ENCODE data around the gene TXNRD3.

Gene TXNRD3

DNA sequence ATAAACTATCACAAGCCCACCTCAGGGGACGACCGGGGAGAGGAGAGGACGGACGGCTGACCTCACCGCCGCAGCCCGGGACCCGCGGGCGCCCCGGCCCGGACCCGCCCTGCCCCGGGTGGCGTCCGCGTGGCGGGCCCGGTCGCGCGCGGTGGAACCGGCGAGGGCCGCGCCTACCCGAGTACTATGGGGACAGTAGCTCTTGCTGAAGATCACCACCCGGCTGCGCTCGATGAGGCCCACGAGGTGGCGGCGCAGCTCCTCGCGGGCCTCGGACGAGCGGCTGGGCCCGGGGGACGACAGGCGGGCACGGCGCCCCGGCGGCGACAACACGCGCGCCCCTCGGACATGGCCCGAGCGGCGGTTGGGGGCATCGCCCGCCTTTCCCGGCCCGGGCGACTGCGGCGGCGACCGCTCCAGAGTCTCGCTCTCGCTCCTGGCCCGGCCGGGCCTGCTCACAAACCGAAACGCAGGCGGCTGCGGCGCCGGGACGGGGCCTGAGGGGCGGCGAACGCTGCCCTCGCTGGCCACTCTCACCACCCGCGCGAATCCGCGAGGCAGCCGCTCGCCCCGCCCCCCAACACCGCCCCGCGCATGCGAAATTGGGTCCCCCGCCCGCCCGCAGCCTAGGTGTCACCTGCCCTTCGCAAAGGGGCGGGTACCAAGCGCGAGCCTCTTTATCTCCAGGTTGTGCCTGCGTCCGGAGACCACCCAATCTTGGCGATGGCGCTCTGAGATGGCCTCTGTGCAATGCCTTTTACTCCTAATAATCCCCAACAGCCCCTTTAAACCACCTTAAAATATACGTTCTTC, at the start of gene TXNRD3:
Gene TXNRD3, minus strand, starts transcription at position 554 of the 813 bp plus-strand sequence.
- no peaks in the 10 kb centered on the region for H3K36me3 Mint-ChIP-seq (ENCODE audit: low read depth)
- H3K4me3 Mint-ChIP-seq, result peak within 1 kb of the TSS; percentile 76
- H3K27me3 Mint-ChIP-seq, result peaks cover 22% of the 10 kb centered on the region
- H3K9me3 Mint-ChIP-seq, result no peaks in the 10 kb centered on the region
- DNase-seq, result peak; percentile 89
- H3K27ac Mint-ChIP-seq, result peak within 1 kb of the TSS; percentile 75
- H3K4me1 Mint-ChIP-seq (ENCODE audit: low read depth), result peaks cover 7% of the 10 kb centered on the region

DNA sequence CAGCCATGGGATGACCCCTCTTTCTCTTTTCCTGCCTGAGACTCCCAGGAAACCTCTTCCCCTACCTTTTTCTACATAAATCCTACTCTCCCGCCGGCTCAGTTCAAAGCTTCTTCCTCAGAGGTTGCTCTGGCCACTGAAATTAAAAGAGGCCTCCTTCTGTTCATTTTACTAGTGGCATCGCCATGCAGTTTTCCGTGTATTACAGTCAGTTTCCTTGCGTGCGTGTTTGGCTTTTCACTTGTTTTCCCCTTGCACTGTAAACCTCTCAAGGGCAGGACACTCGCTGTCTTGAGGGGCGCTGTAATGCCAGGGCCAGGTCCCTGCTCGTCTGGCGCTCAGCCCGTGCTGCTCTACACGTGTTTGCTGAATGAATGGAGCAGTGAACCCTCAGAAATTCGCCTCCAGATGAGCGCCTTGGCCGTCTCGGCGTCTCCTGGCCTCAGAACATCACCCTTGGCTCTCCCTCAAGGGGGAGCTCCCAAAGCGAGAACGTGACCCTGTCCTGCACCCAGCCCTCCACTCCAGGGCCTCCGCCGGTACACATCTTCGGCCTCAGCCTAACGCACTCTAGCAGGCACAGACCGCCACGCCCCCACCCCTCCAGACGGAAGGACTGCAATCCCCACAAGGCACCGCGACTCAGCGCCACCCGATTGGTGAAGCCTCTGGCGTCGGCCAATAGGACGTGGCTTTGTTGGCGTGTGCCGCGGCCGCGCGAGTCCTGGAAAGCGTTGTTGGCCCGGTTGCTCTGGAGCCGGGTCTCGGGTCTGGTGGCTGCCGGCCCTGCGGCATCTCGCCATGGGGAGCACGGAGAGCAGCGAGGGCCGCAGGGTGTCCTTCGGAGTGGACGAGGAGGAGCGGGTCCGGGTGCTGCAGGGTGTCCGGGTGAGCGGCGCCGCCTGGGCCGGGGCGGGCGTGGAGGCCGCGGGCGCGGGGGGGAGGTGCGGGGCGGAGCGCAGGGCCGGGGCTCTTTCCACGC, 48.9 kb upstream of the TXNRD3 start, which contains the start of gene CHCHD6:
Gene CHCHD6, plus strand, starts transcription at position 729 of the 982 bp plus-strand sequence. Its CDS starts 73 bp downstream, at position 802.
- Mint-ChIP-seq H3K4me1 (ENCODE audit: low read depth) (peaks cover 26% of the 10 kb centered on the region), H3K9me3 (no peaks in the 10 kb centered on the region), H3K4me3 (peak within 1 kb of the TSS; percentile 95), H3K36me3 (ENCODE audit: low read depth) (peaks cover 25% of the 10 kb centered on the region), H3K27ac (peak within 1 kb of the TSS; percentile 96), H3K27me3 (peaks cover 22% of the 10 kb centered on the region)
- DNase-seq, result peak; percentile 98

DNA sequence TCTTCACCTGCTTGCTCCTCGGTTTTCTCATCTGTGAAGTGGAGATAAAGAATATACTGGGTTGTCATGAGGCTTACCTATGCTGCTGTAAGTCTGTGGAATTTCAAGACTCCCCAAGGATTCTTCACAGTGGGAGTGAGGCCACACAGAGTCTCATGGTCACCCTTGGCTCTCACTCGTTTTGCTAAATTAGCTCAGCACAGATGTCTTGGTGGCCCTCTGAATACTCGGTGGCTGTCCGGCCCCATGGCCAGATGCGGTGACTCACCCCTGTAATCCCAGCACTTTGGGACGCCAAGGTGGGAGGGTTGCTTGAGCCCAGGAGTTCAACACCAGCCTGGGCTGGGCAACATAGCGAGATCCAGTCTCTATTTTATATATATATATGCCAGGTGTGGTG, 44.1 kb upstream of the TXNRD3 start:
- Mint-ChIP-seq H3K4me1 (ENCODE audit: low read depth) (peaks cover 9% of the 10 kb centered on the region), H3K36me3 (ENCODE audit: low read depth) (peaks cover under 1% of the 10 kb centered on the region), H3K27me3 (peaks cover 60% of the 10 kb centered on the region), H3K9me3 (no peaks in the 10 kb centered on the region), H3K27ac (no peak overlapping the region), H3K4me3 (no peak overlapping the region)
- no peak for DNase-seq

DNA sequence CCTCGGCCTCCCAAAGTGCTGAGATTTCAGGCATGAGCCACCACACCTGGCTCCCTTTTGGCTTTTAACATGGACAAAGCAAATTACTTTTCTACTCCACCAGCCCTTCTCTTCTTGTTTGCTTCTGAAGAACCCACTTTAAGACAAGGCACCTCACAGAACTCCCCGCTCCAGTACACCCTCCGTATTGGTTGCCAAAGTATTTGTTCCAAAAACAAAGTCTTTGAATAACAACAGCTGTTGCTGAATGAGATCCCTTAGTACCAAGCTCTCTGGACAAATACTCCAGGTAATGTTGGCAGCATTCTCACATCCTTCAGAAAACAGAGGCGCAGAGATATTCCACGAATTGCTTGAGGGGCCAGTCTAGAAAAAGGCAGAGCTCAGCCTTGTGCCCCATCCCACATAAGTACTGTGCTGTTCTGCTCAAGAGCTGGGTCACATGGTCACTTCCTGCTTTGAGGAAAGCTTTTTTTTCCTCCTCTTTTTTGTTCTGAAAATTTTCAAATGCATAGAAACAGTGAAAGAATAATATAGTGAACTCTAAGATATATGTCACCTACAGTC, 41.9 kb upstream of the TXNRD3 start:
- H3K27me3 Mint-ChIP-seq, result peaks cover 71% of the 10 kb centered on the region
- H3K36me3 Mint-ChIP-seq (ENCODE audit: low read depth), result no peaks in the 10 kb centered on the region
- no peaks in the 10 kb centered on the region for H3K9me3 Mint-ChIP-seq
- H3K4me3 Mint-ChIP-seq, result no peak overlapping the region
- H3K4me1 Mint-ChIP-seq (ENCODE audit: low read depth), result no peaks in the 10 kb centered on the region
- H3K27ac Mint-ChIP-seq, result no peak overlapping the region
- DNase-seq, result no peak

DNA sequence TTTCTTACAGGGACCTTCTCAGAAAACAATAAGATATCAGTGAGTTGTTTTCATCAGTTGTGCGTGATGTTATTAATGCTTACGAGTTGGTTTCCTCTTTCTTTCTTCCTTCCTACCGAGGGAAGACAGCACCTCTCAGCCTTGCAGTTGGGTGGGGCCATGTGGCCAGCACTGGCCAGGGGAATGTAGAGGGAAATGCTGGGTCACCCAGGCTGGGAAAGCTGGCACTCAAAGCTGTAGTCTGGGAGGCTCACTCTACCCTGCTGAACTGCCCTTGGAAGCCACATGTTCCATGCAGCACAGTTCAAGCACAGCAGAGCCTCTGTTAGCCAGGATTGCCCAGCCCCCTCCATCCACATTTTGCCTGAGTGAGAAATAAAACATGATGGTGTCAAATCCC, 39.0 kb upstream of the TXNRD3 start:
- DNase-seq, result no peak
- Mint-ChIP-seq H3K36me3 (ENCODE audit: low read depth) (no peaks in the 10 kb centered on the region), H3K27ac (no peak overlapping the region), H3K9me3 (no peaks in the 10 kb centered on the region), H3K4me1 (ENCODE audit: low read depth) (no peaks in the 10 kb centered on the region), H3K4me3 (no peak overlapping the region), H3K27me3 (peaks cover 68% of the 10 kb centered on the region)

DNA sequence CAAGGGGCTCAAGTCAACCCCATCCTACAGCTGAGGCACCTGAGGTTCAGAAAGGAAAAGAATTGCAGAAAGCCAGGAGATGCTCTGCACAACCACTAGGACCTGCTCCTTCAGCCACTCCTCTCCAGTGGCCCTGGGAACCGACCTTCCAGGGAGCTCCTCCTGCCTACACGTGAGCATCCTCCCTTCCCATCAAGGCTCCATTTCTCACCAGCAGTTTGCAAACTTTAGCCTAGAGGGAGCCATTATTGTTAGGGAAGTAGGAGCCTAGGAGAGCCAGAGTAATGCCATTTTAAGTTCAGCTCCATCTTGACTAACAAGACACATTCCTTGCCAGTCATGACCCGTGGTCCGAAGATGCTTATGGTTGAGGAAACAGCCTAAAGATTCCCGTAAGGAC, 37.9 kb upstream of the TXNRD3 start:
- Mint-ChIP-seq H3K9me3 (no peaks in the 10 kb centered on the region), H3K4me1 (ENCODE audit: low read depth) (no peaks in the 10 kb centered on the region), H3K27me3 (peaks cover 60% of the 10 kb centered on the region), H3K4me3 (no peak overlapping the region), H3K36me3 (ENCODE audit: low read depth) (no peaks in the 10 kb centered on the region), H3K27ac (no peak overlapping the region)
- DNase-seq, result no peak

DNA sequence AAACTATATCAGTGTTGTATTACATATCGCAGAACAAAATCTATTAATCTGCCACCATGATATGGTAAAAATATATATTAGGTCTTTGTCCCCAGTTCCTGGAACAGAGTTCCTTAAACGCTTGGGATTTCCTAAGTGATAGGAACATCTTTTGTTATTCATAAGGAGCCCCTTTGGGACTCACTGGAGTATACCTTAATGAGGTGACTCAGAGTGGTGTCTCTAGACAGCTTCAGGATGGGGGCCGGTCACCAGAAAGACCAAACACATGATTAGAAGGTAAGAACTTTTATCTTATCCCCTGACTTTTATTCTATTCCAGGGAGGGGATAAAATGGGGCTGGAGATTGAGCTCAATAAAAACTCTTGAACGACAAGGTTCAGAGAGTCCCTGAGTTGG, 36.8 kb upstream of the TXNRD3 start:
- no peaks in the 10 kb centered on the region for H3K4me1 Mint-ChIP-seq (ENCODE audit: low read depth)
- peaks cover 53% of the 10 kb centered on the region for H3K27me3 Mint-ChIP-seq
- no peaks in the 10 kb centered on the region for H3K9me3 Mint-ChIP-seq
- H3K27ac Mint-ChIP-seq, result no peak overlapping the region
- H3K36me3 Mint-ChIP-seq (ENCODE audit: low read depth), result no peaks in the 10 kb centered on the region
- no peak overlapping the region for H3K4me3 Mint-ChIP-seq
- DNase-seq, result no peak

DNA sequence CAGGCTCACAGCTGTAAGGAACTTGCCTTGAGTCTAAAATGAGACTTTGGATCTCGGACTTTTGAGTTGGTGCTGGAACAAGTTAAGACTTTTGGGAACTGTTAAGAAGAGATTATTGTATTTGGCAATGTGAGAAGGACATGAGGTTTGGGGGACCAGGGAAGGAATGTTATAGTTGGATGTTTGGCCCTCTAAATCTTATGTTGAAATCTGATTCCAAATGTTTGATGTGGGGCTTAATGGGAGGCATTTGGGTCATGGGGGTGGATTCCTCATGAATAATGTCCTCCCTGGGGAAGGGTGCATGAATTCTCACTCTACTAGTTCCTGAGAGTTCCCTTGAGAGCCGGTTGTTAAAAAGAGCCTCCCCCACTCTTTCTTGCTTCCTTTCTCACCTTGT, 30.6 kb upstream of the TXNRD3 start:
- H3K4me3 Mint-ChIP-seq, result no peak overlapping the region
- H3K4me1 Mint-ChIP-seq (ENCODE audit: low read depth), result no peaks in the 10 kb centered on the region
- no peaks in the 10 kb centered on the region for H3K36me3 Mint-ChIP-seq (ENCODE audit: low read depth)
- H3K27ac Mint-ChIP-seq, result no peak overlapping the region
- peaks cover 12% of the 10 kb centered on the region for H3K27me3 Mint-ChIP-seq
- no peaks in the 10 kb centered on the region for H3K9me3 Mint-ChIP-seq
- no peak for DNase-seq

DNA sequence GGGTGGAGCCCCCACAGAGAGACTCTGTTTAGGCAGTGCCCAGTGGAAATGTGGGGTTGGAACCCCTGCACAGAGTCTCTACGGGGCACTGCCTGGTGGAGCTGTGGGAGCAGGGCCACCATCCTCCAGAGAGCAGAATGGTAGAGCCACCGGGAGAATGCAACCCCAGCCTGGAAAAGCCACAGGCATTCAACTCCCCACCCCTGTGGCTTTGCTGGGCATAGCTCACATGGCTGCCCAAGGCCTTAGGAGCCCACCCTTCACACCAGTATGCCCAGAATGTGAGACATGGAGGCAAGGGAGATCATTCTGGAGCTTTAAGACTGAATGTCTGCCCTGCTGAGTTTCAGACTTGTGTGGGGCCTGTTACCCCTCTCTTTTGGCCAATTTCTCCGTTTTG, 30.1 kb upstream of the TXNRD3 start:
- Mint-ChIP-seq H3K27ac (no peak overlapping the region), H3K36me3 (ENCODE audit: low read depth) (no peaks in the 10 kb centered on the region), H3K9me3 (no peaks in the 10 kb centered on the region), H3K4me1 (ENCODE audit: low read depth) (no peaks in the 10 kb centered on the region), H3K27me3 (peaks cover 9% of the 10 kb centered on the region), H3K4me3 (no peak overlapping the region)
- no peak for DNase-seq

DNA sequence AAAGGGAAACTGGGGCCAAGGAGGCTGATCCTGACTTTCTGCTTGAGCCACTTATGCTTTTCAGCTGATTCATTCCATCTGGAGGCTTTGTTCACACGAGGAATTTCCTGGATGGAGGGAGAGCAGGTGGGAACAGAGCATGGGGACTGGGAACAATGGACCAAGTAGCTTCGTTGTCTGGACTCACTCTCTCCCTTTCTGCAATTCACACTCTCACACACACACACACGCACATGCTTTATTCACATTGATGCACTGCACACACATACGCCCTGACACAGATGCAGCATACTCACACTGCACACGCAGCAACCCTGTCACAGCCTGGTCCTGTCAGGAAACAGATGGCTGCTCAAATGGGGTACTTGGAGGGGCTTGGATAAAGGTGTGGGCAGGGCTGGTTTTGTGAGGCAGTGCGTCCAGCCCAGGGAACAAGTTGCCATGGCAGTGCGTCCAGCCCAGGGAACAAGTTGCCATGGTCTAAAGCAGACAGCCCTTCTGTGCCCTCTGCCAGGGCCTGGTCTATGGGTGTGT, 29.4 kb upstream of the TXNRD3 start:
- H3K9me3 Mint-ChIP-seq, result no peaks in the 10 kb centered on the region
- no peaks in the 10 kb centered on the region for H3K4me1 Mint-ChIP-seq (ENCODE audit: low read depth)
- no peak overlapping the region for H3K27ac Mint-ChIP-seq
- H3K4me3 Mint-ChIP-seq, result no peak overlapping the region
- no peak for DNase-seq
- no peaks in the 10 kb centered on the region for H3K36me3 Mint-ChIP-seq (ENCODE audit: low read depth)
- H3K27me3 Mint-ChIP-seq, result peaks cover 1% of the 10 kb centered on the region

DNA sequence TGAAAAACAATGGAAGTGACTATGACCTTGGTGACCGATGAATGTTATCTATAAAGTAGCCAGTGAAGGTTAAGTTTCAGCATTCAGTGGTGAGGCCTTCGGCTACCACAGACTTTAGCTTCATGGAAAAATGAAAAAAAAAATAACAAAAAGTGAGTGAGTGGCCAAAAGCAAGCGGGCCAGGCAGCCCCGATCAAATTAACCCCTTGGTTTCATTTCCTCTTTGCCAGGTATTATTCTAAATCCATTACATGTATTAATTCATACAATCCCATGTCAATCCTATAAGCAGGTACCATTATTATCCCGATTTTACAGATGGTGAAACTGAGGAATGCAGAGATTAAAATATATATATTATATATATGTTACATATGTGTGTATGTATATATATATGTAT, 28.1 kb upstream of the TXNRD3 start:
- Mint-ChIP-seq H3K4me1 (ENCODE audit: low read depth) (peaks cover 3% of the 10 kb centered on the region), H3K27me3 (peaks cover 12% of the 10 kb centered on the region), H3K4me3 (no peak overlapping the region), H3K9me3 (no peaks in the 10 kb centered on the region), H3K27ac (no peak overlapping the region), H3K36me3 (ENCODE audit: low read depth) (no peaks in the 10 kb centered on the region)
- DNase-seq, result no peak

DNA sequence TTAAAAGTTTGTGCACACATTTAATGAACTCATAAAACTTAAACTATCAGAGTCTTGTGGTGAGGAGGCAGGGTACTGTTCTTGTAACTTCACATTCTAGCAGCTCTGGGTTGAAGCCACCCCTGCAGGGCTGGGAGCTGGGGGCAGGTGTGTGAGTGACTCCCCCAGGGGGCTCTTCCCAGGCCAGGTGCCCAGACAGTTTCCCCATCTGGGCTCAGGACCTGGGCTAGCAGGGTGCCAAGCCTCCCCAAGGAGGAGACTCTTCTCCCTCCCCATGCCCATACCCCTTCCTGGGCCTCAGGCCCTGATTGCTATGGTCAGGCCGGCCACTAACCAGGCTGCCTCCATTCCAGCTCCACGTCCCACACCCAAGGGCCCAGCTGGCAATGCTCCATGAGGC, 27.1 kb upstream of the TXNRD3 start:
- Mint-ChIP-seq H3K36me3 (ENCODE audit: low read depth) (no peaks in the 10 kb centered on the region), H3K27me3 (peaks cover 22% of the 10 kb centered on the region), H3K9me3 (no peaks in the 10 kb centered on the region), H3K4me1 (ENCODE audit: low read depth) (peaks cover 3% of the 10 kb centered on the region), H3K4me3 (no peak overlapping the region), H3K27ac (no peak overlapping the region)
- no peak for DNase-seq

DNA sequence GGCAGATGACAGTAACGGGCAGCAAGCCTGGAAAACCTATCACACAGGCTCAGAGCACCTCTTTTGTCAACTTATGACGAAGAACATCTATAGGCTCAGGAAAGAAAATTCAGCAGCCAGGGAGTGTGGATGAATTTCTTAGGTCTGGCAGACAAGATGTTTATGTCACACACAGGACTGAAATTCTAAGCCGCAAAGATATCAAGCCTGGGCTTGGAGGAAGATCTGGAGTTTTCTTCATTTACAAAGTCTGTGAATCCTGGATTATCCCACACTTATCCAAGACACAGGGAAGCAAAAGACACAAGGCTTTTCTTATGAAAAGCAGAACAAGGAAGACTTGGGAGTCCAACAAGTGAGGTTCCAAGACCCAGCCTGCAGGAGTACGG, 25.7 kb upstream of the TXNRD3 start:
- Mint-ChIP-seq H3K27me3 (peaks cover 30% of the 10 kb centered on the region), H3K9me3 (no peaks in the 10 kb centered on the region), H3K36me3 (ENCODE audit: low read depth) (no peaks in the 10 kb centered on the region), H3K4me3 (no peak overlapping the region), H3K27ac (no peak overlapping the region), H3K4me1 (ENCODE audit: low read depth) (peaks cover 3% of the 10 kb centered on the region)
- DNase-seq, result no peak

DNA sequence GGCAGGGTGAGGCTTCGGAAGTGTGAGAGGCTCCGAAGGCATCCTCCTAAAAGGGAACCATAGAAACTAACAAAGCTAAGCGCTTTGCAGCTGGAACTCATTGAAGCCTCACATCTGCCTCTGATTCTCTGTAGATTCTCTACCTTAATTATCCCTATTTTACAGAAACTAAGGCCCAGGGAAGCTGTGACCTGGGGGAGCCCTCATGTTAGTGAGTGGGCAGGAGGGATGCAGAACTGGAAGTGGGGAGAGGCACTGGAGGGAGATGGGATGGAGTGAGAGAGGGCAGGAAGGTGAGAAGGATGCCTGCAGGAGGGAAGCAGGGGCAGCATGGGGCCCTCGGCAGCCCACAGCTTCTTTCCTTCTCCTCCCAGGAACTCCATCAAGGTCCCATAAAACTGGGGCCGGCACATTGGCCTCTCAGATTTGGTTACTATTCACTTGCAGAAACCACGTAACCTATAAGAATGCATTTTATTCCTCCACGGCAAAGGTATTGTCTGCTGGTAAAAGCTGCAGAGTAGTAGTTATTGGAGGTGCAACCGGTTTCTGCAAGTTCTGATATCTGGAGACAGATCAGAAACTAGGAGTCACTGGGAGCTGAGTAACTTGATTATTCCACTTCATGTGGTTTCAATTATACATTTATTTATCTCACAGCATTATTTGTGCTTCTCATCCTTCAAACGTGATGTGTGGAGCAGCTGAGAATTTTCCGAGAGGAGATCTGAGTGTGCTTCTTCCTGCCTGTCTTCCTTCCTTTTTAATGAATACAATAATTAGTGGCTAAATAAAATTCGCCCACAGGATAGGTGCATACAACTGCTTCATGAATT, 25.1 kb upstream of the TXNRD3 start:
- Mint-ChIP-seq H3K27ac (no peak overlapping the region), H3K36me3 (ENCODE audit: low read depth) (no peaks in the 10 kb centered on the region), H3K27me3 (peaks cover 30% of the 10 kb centered on the region), H3K4me3 (no peak overlapping the region), H3K9me3 (no peaks in the 10 kb centered on the region), H3K4me1 (ENCODE audit: low read depth) (peaks cover 3% of the 10 kb centered on the region)
- no peak for DNase-seq

Data from activated T-cell treated with anti-CD3 and anti-CD28 coated beads, Interleukin-2, amount 50 U/mL, for 24 hours (primary cell).